ENCODE measurements around the gene HMG20A. TPM values are rescaled to one million over a fixed set of nuclear protein-coding genes. Genes with fewer than 3 reads are reported as not detected.

HMG20A gene
- total RNA-seq, 1 experiment from 2014 or later: 60.2 TPM

GRCh38 chr15:77396692-77397091, 24.0 kb upstream of the HMG20A start:
- no CpG with 5 or more reads among the region's 1 CpG for WGBS (ENCODE audit: extremely low coverage, insufficient read length, low lambda C conversion rate)
- no peak overlapping the region for H3T11ph ChIP-seq (ENCODE audit: low read length)
- H2BK5ac ChIP-seq (ENCODE audit: insufficient read length, low read length): no peak overlapping the region
- peaks cover 0 to 6% of the 10 kb centered on the region in 2 experiments; a peak in 1 of 4 replicates for H3K4me1 Mint-ChIP-seq
- no peaks in the 10 kb centered on the region for H4K20me1 ChIP-seq (ENCODE audit: control insufficient read depth, insufficient read depth, insufficient read length)
- H3K4ac ChIP-seq (ENCODE audit: low read depth, low read length): no peak overlapping the region
- no peak overlapping the region for H4K5ac ChIP-seq (ENCODE audit: insufficient read length, low read depth, low read length)
- H3K79me2 ChIP-seq (ENCODE audit: insufficient read depth, low read length): no peaks in the 10 kb centered on the region; the same call in 1 of the 2 replicates
- H3K9me3 Mint-ChIP-seq: peaks cover 41 to 43% of the 10 kb centered on the region in 2 experiments
- H3K23ac ChIP-seq (ENCODE audit: insufficient read length, low read depth, low read length): no peak overlapping the region
- H3K14ac ChIP-seq (ENCODE audit: insufficient read depth, low read length): no peak overlapping the region
- H2AK5ac ChIP-seq (ENCODE audit: insufficient read length, low read length): no peak overlapping the region
- H4K91ac ChIP-seq (ENCODE audit: insufficient read length, low read depth, low read length): no peak overlapping the region
- H3K27me3 Mint-ChIP-seq (ENCODE audit: low read depth): no peaks in the 10 kb centered on the region
- H3K36me3 Mint-ChIP-seq (ENCODE audit: insufficient read depth in 1 of 3, low read depth in 3 of 3): peaks cover 26 to 61% (median 29%) of the 10 kb centered on the region in 3 experiments
- no peak overlapping the region for H2BK12ac ChIP-seq (ENCODE audit: insufficient read length, low read depth, low read length)
- no peak overlapping the region for H2AFZ ChIP-seq (ENCODE audit: low read length)
- no peak overlapping the region for H3K27ac Mint-ChIP-seq
- no peak overlapping the region for H3K4me3 Mint-ChIP-seq
- DNase-seq: no peak
- H3K18ac ChIP-seq (ENCODE audit: insufficient read length, low read depth, low read length): no peak overlapping the region
- no peak overlapping the region for H3K27ac ChIP-seq (ENCODE audit: insufficient read length, low read depth, low read length)
- no peaks in the 10 kb centered on the region for H3K27me3 ChIP-seq (ENCODE audit: insufficient read depth, low read length)
- no peak overlapping the region for H4K8ac ChIP-seq (replicated peaks; ENCODE audit: insufficient read length, low read depth, low read length)
- no peaks in the 10 kb centered on the region for H3K4me1 ChIP-seq (ENCODE audit: insufficient read depth, low read length)
- H3K9me3 ChIP-seq (ENCODE audit: control insufficient read depth, low read depth, low read length): no peaks in the 10 kb centered on the region
- no peaks in the 10 kb centered on the region for H3K23me2 ChIP-seq (ENCODE audit: insufficient read length, low read depth, low read length, poor library complexity, severe bottlenecking)
- TF ChIP-seq CTCF (conservative IDR thresholded peaks at IDR 0.05): no peak
- H3K9ac ChIP-seq (ENCODE audit: extremely low read depth, insufficient read length, low read length): no peak overlapping the region
- no peak overlapping the region for H2BK20ac ChIP-seq (ENCODE audit: low read depth, low read length, poor library complexity, severe bottlenecking)
- no peak overlapping the region for H3K56ac ChIP-seq (ENCODE audit: insufficient read length, low read depth, low read length)
- no peak overlapping the region for H2BK15ac ChIP-seq (ENCODE audit: low read depth, low read length)
- H3K4me2 ChIP-seq (ENCODE audit: insufficient read depth, insufficient read length, low read length): no peak overlapping the region
- H2BK120ac ChIP-seq (ENCODE audit: low read depth, low read length, poor library complexity, severe bottlenecking): no peak overlapping the region
- peaks cover 3% of the 10 kb centered on the region for H3K79me1 ChIP-seq (ENCODE audit: insufficient read depth, low read depth, low read length, poor library complexity, severe bottlenecking)

Data from H9 (cell line).